Mesothelial cell of epicardium (in vitro differentiated cells): ENCODE measurements around the gene KDM2A. TPM values are rescaled to one million over a fixed set of nuclear protein-coding genes. Genes with fewer than 3 reads are reported as not detected.

Source experiments
- DNase-seq, 2 experiments: peaks; one replicate each; pipeline ENCODE4 v3.0.0; 2021; ENCODE audit warnings: low spot score in 2 of 2; ENCODE audit not compliant: unreplicated experiment in 2 of 2
- H3K27ac Mint-ChIP-seq: 2 replicates; pipeline ENCODE4 v1.8.0; 2021; ENCODE audit warnings: mixed read lengths
- H3K27me3 Mint-ChIP-seq: 2 replicates; pipeline ENCODE4 v1.8.0; 2021; ENCODE audit warnings: low read depth, mixed read lengths
- H3K36me3 Mint-ChIP-seq: 2 replicates; pipeline ENCODE4 v1.8.0; 2021; ENCODE audit warnings: mixed read lengths
- H3K4me1 Mint-ChIP-seq: 2 replicates; pipeline ENCODE4 v1.8.0; 2021; ENCODE audit warnings: mixed read lengths
- H3K4me3 Mint-ChIP-seq: 2 replicates; pipeline ENCODE4 v1.8.0; 2021; ENCODE audit warnings: mild to moderate bottlenecking, moderate library complexity, mixed read lengths
- H3K9me3 Mint-ChIP-seq: 2 replicates; pipeline ENCODE4 v1.8.0; 2021; ENCODE audit warnings: mixed read lengths
- CTCF ChIP-seq: fragments of 200-600 bp; sonication (generic); IDR thresholded peaks from one replicate; pipeline ENCODE4 v1.5.0; 2021; ENCODE audit warnings: antibody characterized with exemption; ENCODE audit not compliant: unreplicated experiment
- total RNA-seq: library from RNA; stranded (reverse); gene quantifications from 3 replicates; pipeline ENCODE4 v1.2.1, GENCODE V29; 2021

Gene KDM2A
- total RNA-seq, 1 donor from 2014 or later: 142 TPM

- TF ChIP-seq CTCF: no peak
- H3K9me3 Mint-ChIP-seq: no peaks in the 10 kb centered on the region
- DNase-seq: peak; percentile 30 to 60
- H3K27me3 Mint-ChIP-seq: no peaks in the 10 kb centered on the region
- peaks cover 16% of the 10 kb centered on the region for H3K36me3 Mint-ChIP-seq
- H3K4me3 Mint-ChIP-seq: peak within 1 kb of the TSS; percentile 69
- peaks cover 19% of the 10 kb centered on the region for H3K4me1 Mint-ChIP-seq
- peak within 1 kb of the TSS; percentile 72 for H3K27ac Mint-ChIP-seq
Observed at GRCh38 chr11:67303132-67303834, 184.2 kb downstream of the KDM2A start, which contains the start of gene SSH3. Gene SSH3 (plus strand): TSS chr11:67303530. CDS start chr11:67303626, 96 bp downstream.

- H3K9me3 Mint-ChIP-seq: no peaks in the 10 kb centered on the region
- TF ChIP-seq CTCF: no peak
- peaks cover 10% of the 10 kb centered on the region for H3K36me3 Mint-ChIP-seq
- H3K27ac Mint-ChIP-seq: no peak overlapping the region
- H3K27me3 Mint-ChIP-seq: no peaks in the 10 kb centered on the region
- DNase-seq: peak; percentile 24 to 53
- H3K4me3 Mint-ChIP-seq: peak overlapping the region; percentile 69
- peaks cover 19% of the 10 kb centered on the region for H3K4me1 Mint-ChIP-seq
Observed at GRCh38 chr11:67303835-67304411, 184.9 kb downstream of the KDM2A start.

- H3K4me1 Mint-ChIP-seq: peaks cover 19% of the 10 kb centered on the region
- no peaks in the 10 kb centered on the region for H3K27me3 Mint-ChIP-seq
- H3K27ac Mint-ChIP-seq: no peak overlapping the region
- no peak for TF ChIP-seq CTCF
- H3K36me3 Mint-ChIP-seq: peaks cover 9% of the 10 kb centered on the region
- DNase-seq: no peak
- peak overlapping the region; percentile 68 for H3K4me3 Mint-ChIP-seq
- no peaks in the 10 kb centered on the region for H3K9me3 Mint-ChIP-seq
Observed at GRCh38 chr11:67304511-67305113, 185.5 kb downstream of the KDM2A start.

GRCh38 chr11:67306769-67307544, 187.9 kb downstream of the KDM2A start:
- Mint-ChIP-seq H3K4me1 (peaks cover 19% of the 10 kb centered on the region), H3K27me3 (no peaks in the 10 kb centered on the region), H3K27ac (no peak overlapping the region), H3K36me3 (peaks cover 5% of the 10 kb centered on the region), H3K4me3 (no peak overlapping the region), H3K9me3 (no peaks in the 10 kb centered on the region)
- TF ChIP-seq CTCF: no peak
- DNase-seq: no peak

- no peak for DNase-seq
- H3K36me3 Mint-ChIP-seq: peaks cover 5% of the 10 kb centered on the region
- TF ChIP-seq CTCF: no peak
- no peaks in the 10 kb centered on the region for H3K9me3 Mint-ChIP-seq
- no peaks in the 10 kb centered on the region for H3K27me3 Mint-ChIP-seq
- H3K27ac Mint-ChIP-seq: no peak overlapping the region
- H3K4me1 Mint-ChIP-seq: peaks cover 16% of the 10 kb centered on the region
- H3K4me3 Mint-ChIP-seq: no peak overlapping the region
Observed at GRCh38 chr11:67307545-67308001, 188.5 kb downstream of the KDM2A start.

Other genes starting within 250 kb of the KDM2A start
- gene PC, start 160.9 kb upstream of the KDM2A start, total RNA-seq: 9.5 to 10.0 TPM (median 9.9 TPM) in 3 replicates
- not detected in 3 replicates for gene C11orf86, start 144.0 kb upstream of the KDM2A start, total RNA-seq
- 0.24 to 0.40 TPM (median 0.34 TPM) in 3 replicates for gene SYT12, start 96.1 kb upstream of the KDM2A start, total RNA-seq
- 19.1 to 20.7 TPM (median 19.5 TPM) in 3 replicates for gene RHOD, start 62.4 kb upstream of the KDM2A start, total RNA-seq
- 46.4 to 48.4 TPM (median 46.5 TPM) in 3 replicates for gene GRK2, start 147.2 kb downstream of the KDM2A start, total RNA-seq
- 71.3 to 78.5 TPM (median 76.5 TPM) in 3 replicates for gene ANKRD13D, start 170.0 kb downstream of the KDM2A start, total RNA-seq
- 50.4 to 59.0 TPM (median 55.4 TPM) in 3 replicates for gene SSH3, start 184.3 kb downstream of the KDM2A start, total RNA-seq
- 32.0 to 37.9 TPM (median 32.2 TPM) in 3 replicates for gene POLD4, start 234.3 kb downstream of the KDM2A start, total RNA-seq